ENCODE data around the gene GLI3.

GRCh38 chr7:42016517-42016916 is 220.5 kb downstream of the GLI3 start:
- TF ChIP-seq, protein P1, sequence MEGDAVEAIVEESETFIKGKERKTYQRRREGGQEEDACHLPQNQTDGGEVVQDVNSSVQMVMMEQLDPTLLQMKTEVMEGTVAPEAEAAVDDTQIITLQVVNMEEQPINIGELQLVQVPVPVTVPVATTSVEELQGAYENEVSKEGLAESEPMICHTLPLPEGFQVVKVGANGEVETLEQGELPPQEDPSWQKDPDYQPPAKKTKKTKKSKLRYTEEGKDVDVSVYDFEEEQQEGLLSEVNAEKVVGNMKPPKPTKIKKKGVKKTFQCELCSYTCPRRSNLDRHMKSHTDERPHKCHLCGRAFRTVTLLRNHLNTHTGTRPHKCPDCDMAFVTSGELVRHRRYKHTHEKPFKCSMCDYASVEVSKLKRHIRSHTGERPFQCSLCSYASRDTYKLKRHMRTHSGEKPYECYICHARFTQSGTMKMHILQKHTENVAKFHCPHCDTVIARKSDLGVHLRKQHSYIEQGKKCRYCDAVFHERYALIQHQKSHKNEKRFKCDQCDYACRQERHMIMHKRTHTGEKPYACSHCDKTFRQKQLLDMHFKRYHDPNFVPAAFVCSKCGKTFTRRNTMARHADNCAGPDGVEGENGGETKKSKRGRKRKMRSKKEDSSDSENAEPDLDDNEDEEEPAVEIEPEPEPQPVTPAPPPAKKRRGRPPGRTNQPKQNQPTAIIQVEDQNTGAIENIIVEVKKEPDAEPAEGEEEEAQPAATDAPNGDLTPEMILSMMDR (IDR thresholded peaks at IDR 0.05) = no peak
- no peak for TF ChIP-seq POLR2A (IDR thresholded peaks at IDR 0.05)

Data from adrenal gland (tissue), 5 donors.